Mesenchymal stem cell (in vitro differentiated cells and primary cell): ENCODE measurements around the gene DLGAP1.

ENCODE experiments used
- DNase-seq: peaks from one replicate; pipeline ENCODE4 v3.0.0-alpha.2; 2013
- H2AFZ ChIP-seq: one replicate; pipeline ENCODE4 v1.6.1; 2013; ENCODE audit warnings: low read depth, mild to moderate bottlenecking, control low read depth, inconsistent platforms, low read length, moderate library complexity
- H2AK5ac ChIP-seq: 2 replicates; pipeline ENCODE4 v1.6.1; 2013; ENCODE audit warnings: low read length, moderate library complexity, mild to moderate bottlenecking, inconsistent platforms; ENCODE audit not compliant: severe bottlenecking
- H2BK120ac ChIP-seq: one replicate; pipeline ENCODE4 v1.6.1; 2013; ENCODE audit warnings: low read depth, mild to moderate bottlenecking, inconsistent platforms, low read length, moderate library complexity
- H2BK12ac ChIP-seq, 2 experiments: one replicate each; pipeline ENCODE4 v1.6.1; 2013; ENCODE audit warnings: inconsistent platforms in 2 of 2, low read length in 2 of 2, mild to moderate bottlenecking in 2 of 2, moderate library complexity in 2 of 2, control low read depth in 1 of 2
- H2BK15ac ChIP-seq: one replicate; pipeline ENCODE4 v1.6.1; 2013; ENCODE audit warnings: mild to moderate bottlenecking, low read depth, inconsistent platforms; ENCODE audit not compliant: poor library complexity, severe bottlenecking
- H2BK5ac ChIP-seq: 2 replicates; pipeline ENCODE4 v1.6.1; 2013; ENCODE audit warnings: low read depth, mild to moderate bottlenecking, low read length, control low read depth, inconsistent platforms; ENCODE audit not compliant: poor library complexity, severe bottlenecking
- H3K14ac ChIP-seq, 2 experiments: one replicate each; pipeline ENCODE4 v1.6.1; 2013; ENCODE audit warnings: inconsistent platforms in 2 of 2, low read length in 2 of 2, control low read depth in 1 of 2, mild to moderate bottlenecking in 1 of 2, moderate library complexity in 1 of 2
- H3K18ac ChIP-seq, 2 experiments: one replicate each; pipeline ENCODE4 v1.6.1; 2013; ENCODE audit warnings: inconsistent platforms in 2 of 2, low read length in 2 of 2, control low read depth in 1 of 2, low read depth in 1 of 2, mild to moderate bottlenecking in 1 of 2
- H3K23ac ChIP-seq, 2 experiments: one replicate each; pipeline ENCODE4 v1.6.1; 2013; ENCODE audit warnings: inconsistent platforms in 2 of 2, low read length in 2 of 2, mild to moderate bottlenecking in 2 of 2, moderate library complexity in 2 of 2, control low read depth in 1 of 2
- H3K27ac ChIP-seq: 2 replicates; pipeline ENCODE4 v1.5.1; 2013; ENCODE audit warnings: mild to moderate bottlenecking, moderate library complexity, low read length, control low read depth, inconsistent platforms; ENCODE audit not compliant: poor library complexity, severe bottlenecking
- H3K27me3 ChIP-seq, 2 experiments: 2 replicates each; pipeline versions ENCODE4 v1.6.1 to v1.7.0; 2013; ENCODE audit warnings: low read length in 2 of 2, mild to moderate bottlenecking in 2 of 2, moderate library complexity in 2 of 2, control low read depth in 1 of 2, inconsistent platforms in 1 of 2; ENCODE audit not compliant: control insufficient read depth in 1 of 2, insufficient read depth in 1 of 2
- H3K36me3 ChIP-seq, 2 experiments: 2 replicates each; pipeline versions ENCODE4 v1.6.1 to v1.7.0; 2013; ENCODE audit warnings: low read length in 2 of 2, control low read depth in 1 of 2, inconsistent platforms in 1 of 2, low read depth in 1 of 2, mild to moderate bottlenecking in 1 of 2; ENCODE audit not compliant: insufficient read depth in 2 of 2, control insufficient read depth in 1 of 2
- H3K4ac ChIP-seq, 2 experiments: one replicate each; pipeline ENCODE4 v1.6.1; 2013; ENCODE audit warnings: inconsistent platforms in 2 of 2, low read length in 2 of 2, mild to moderate bottlenecking in 2 of 2, moderate library complexity in 2 of 2, control low read depth in 1 of 2, low read depth in 1 of 2
- H3K4me1 ChIP-seq: 2 replicates; pipeline ENCODE4 v1.6.1; 2013; ENCODE audit warnings: low read depth, low read length, control low read depth; ENCODE audit not compliant: control insufficient read depth, insufficient read depth
- H3K4me2 ChIP-seq: 2 replicates; pipeline ENCODE4 v1.6.1; 2013; ENCODE audit warnings: low read length, mild to moderate bottlenecking, inconsistent platforms; ENCODE audit not compliant: poor library complexity, severe bottlenecking
- H3K4me3 ChIP-seq, 2 experiments: 2 replicates each; pipeline versions ENCODE4 v1.5.1 to v1.7.0; 2013; ENCODE audit warnings: low read length in 2 of 2, mild to moderate bottlenecking in 2 of 2, control low read depth in 1 of 2, low read depth in 1 of 2; ENCODE audit not compliant: insufficient read depth in 1 of 2
- H3K79me1 ChIP-seq: replicated peaks from 2 replicates; pipeline ENCODE4 v1.6.1; 2013; ENCODE audit warnings: mild to moderate bottlenecking, control low read depth, low read length, inconsistent platforms; ENCODE audit not compliant: poor library complexity, severe bottlenecking
- H3K9ac ChIP-seq: 2 replicates; pipeline ENCODE4 v1.7.0; 2013; ENCODE audit warnings: mild to moderate bottlenecking, low read length, moderate library complexity
- H3K9me3 ChIP-seq: 2 replicates; pipeline ENCODE4 v1.7.0; 2013; ENCODE audit warnings: mild to moderate bottlenecking, low read length; ENCODE audit not compliant: control insufficient read depth
- H4K8ac ChIP-seq: one replicate; pipeline ENCODE4 v1.6.1; 2013; ENCODE audit warnings: inconsistent platforms, mild to moderate bottlenecking, low read length, moderate library complexity
- H4K91ac ChIP-seq: one replicate; pipeline ENCODE4 v1.6.1; 2013; ENCODE audit warnings: mild to moderate bottlenecking, low read length, inconsistent platforms
- WGBS: methylation state at CpG from one replicate; pipeline ENCODE4 v1.1.7; 2013; ENCODE audit warnings: mixed read lengths; 5-methylcytosine and 5-hydroxymethylcytosine counted together

The DLGAP1 gene

DNA sequence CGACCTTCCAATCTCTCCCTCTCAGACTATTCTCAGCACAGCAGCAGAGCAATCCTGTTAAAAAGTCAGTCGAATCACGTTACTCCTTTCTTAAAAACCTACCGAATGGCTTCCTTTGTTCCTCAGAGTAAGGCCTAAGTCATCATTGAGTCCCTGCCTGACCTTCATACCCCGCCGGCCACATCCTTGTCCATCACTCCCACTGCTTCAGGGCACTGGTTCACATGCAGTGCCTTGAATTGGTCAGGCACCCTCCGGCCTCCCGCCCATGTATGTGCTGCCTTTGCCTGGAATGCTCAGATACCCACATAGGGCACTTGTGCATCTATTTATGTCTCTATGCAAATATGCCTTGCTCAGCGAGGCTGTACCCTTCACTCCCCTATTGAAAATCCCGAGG, 206.4 kb downstream of the DLGAP1 start:
- H2AFZ ChIP-seq: no peak overlapping the region
- no peak overlapping the region for H3K18ac ChIP-seq
- H4K8ac ChIP-seq: no peak overlapping the region
- no peaks in the 10 kb centered on the region for H3K4me1 ChIP-seq
- H3K23ac ChIP-seq: no peak overlapping the region
- no peak overlapping the region for H3K9ac ChIP-seq
- H3K9me3 ChIP-seq: no peaks in the 10 kb centered on the region
- H2BK5ac ChIP-seq: no peak overlapping the region
- no peak overlapping the region for H2BK120ac ChIP-seq
- H2BK12ac ChIP-seq: no peak overlapping the region
- H3K14ac ChIP-seq: no peak overlapping the region
- 81% methylated on average over 10 of the region's 10 CpGs for WGBS
- no peaks in the 10 kb centered on the region for H3K79me1 ChIP-seq
- H3K4ac ChIP-seq: no peak overlapping the region
- no peak overlapping the region for H2AK5ac ChIP-seq
- no peak overlapping the region for H3K27ac ChIP-seq
- no peak for DNase-seq
- H4K91ac ChIP-seq: no peak overlapping the region
- no peaks in the 10 kb centered on the region for H3K36me3 ChIP-seq
- H3K4me3 ChIP-seq: no peak overlapping the region
- no peak overlapping the region for H3K4me2 ChIP-seq
- H3K27me3 ChIP-seq: no peaks in the 10 kb centered on the region
- no peak overlapping the region for H2BK15ac ChIP-seq

DNA sequence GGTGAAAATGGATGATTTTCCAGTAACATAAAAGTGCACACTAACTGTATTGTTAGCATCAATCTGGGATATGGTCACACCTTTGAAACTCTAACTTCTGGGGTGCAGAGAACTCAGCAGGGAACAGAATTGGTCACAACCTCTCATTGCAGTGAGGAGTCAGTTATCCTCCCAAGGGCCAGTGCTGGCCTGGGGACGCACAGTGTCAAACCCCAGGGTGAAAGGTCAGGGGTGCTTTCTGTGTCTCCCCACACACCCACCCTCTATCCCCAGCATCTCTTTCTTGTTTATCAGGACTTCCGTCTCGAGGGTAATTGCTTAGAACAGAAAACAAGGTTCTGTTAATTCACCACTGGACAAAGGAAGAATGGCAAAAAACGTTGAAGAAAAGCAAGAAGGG, 208.7 kb downstream of the DLGAP1 start:
- no peak for DNase-seq
- Histone ChIP-seq H2BK15ac (no peak overlapping the region), H2BK120ac (no peak overlapping the region), H3K9ac (no peak overlapping the region), H3K23ac (no peak overlapping the region), H3K36me3 (no peaks in the 10 kb centered on the region), H3K14ac (no peak overlapping the region), H3K79me1 (no peaks in the 10 kb centered on the region), H2BK5ac (no peak overlapping the region), H3K9me3 (no peaks in the 10 kb centered on the region), H3K4ac (no peak overlapping the region), H3K27ac (no peak overlapping the region), H2AK5ac (no peak overlapping the region), H4K8ac (no peak overlapping the region), H3K4me2 (no peak overlapping the region), H3K18ac (no peak overlapping the region), H2AFZ (no peak overlapping the region), H3K4me3 (no peak overlapping the region), H3K4me1 (no peaks in the 10 kb centered on the region), H2BK12ac (no peak overlapping the region), H4K91ac (no peak overlapping the region), H3K27me3 (no peaks in the 10 kb centered on the region)
- WGBS: 69% methylated on average over 4 of the region's 4 CpGs

DNA sequence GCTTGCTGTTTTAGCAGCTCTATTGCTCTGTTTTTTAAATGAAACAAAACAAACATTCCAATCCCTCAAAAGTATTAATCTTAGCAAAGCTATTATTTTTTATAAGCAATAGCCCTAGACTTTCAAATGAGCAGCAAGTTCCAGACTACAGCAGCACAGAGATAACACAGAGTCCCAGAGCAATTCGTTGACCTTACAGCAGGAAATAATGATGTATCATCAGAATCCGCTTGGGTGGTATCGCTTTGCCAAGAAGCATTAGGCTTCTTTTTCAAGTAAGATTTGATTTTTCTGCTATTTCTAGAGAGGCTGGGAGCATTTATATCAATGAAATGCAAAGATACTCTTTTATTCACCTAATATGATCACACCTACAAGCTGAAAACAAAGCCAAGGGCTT, 209.7 kb downstream of the DLGAP1 start:
- H3K36me3 ChIP-seq: no peaks in the 10 kb centered on the region
- 50% methylated on average over 1 of the region's 3 CpGs for WGBS
- no peaks in the 10 kb centered on the region for H3K79me1 ChIP-seq
- H3K23ac ChIP-seq: no peak overlapping the region
- H4K91ac ChIP-seq: no peak overlapping the region
- no peak overlapping the region for H3K14ac ChIP-seq
- no peak overlapping the region for H3K18ac ChIP-seq
- H2BK5ac ChIP-seq: no peak overlapping the region
- H3K4me1 ChIP-seq: no peaks in the 10 kb centered on the region
- no peaks in the 10 kb centered on the region for H3K9me3 ChIP-seq
- H2BK15ac ChIP-seq: no peak overlapping the region
- no peak overlapping the region for H2BK12ac ChIP-seq
- no peak overlapping the region for H4K8ac ChIP-seq
- no peak overlapping the region for H2AFZ ChIP-seq
- H3K4me3 ChIP-seq: no peak overlapping the region
- H3K4me2 ChIP-seq: no peak overlapping the region
- H2BK120ac ChIP-seq: no peak overlapping the region
- H2AK5ac ChIP-seq: no peak overlapping the region
- H3K27me3 ChIP-seq: no peaks in the 10 kb centered on the region
- DNase-seq: no peak
- H3K27ac ChIP-seq: no peak overlapping the region
- no peak overlapping the region for H3K9ac ChIP-seq
- no peak overlapping the region for H3K4ac ChIP-seq

DNA sequence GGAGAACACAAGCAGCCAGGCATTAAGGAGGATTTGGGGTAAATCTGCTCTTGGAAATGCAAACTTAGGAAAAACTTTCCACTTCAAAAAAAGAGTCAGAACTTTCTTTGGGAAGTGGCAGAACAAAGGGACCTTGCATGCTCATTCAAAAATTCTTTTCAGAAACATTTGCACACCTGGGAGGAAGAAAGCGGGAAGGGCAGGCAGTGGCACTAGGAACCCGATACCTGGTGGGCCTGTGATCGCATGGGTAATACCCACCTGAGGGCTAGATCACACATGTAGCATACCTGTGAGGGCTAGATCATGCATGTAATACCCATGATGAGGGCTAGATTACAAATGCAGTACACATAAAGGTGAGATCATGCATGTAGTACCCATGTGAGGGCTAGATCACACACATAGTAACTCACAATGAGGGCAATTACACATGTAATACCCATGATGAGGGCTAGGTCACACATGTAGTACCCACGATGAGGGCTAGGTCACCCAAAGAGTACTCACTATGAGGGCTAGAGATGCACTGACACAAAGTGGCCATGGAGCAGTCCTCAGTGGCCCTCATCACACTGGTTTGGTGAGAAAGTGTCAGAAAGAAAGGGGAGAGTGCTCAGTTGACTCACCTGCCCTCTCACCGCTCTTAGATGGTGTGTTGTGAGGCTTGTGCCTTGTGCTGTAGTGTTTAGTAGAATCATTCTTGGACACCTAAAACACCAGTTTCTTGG, 212.5 kb downstream of the DLGAP1 start:
- no peak overlapping the region for H2BK120ac ChIP-seq
- H3K4me2 ChIP-seq: no peak overlapping the region
- DNase-seq: no peak
- H4K8ac ChIP-seq: no peak overlapping the region
- no peak overlapping the region for H2AK5ac ChIP-seq
- no peak overlapping the region for H3K14ac ChIP-seq
- no peaks in the 10 kb centered on the region for H3K4me1 ChIP-seq
- no peak overlapping the region for H2BK5ac ChIP-seq
- H3K27me3 ChIP-seq: no peaks in the 10 kb centered on the region
- H2BK12ac ChIP-seq: no peak overlapping the region
- no peak overlapping the region for H3K23ac ChIP-seq
- H3K18ac ChIP-seq: no peak overlapping the region
- H3K36me3 ChIP-seq: no peaks in the 10 kb centered on the region
- H4K91ac ChIP-seq: no peak overlapping the region
- no peak overlapping the region for H3K9ac ChIP-seq
- no peaks in the 10 kb centered on the region for H3K9me3 ChIP-seq
- WGBS: 84% methylated on average over 4 of the region's 5 CpGs
- no peak overlapping the region for H3K4ac ChIP-seq
- H3K27ac ChIP-seq: no peak overlapping the region
- no peaks in the 10 kb centered on the region for H3K79me1 ChIP-seq
- no peak overlapping the region for H2BK15ac ChIP-seq
- H3K4me3 ChIP-seq: no peak overlapping the region
- H2AFZ ChIP-seq: no peak overlapping the region
